GM23338 (cell line): Measurements from ENCODE around the gene M1AP. TPM values are rescaled to one million over a fixed set of nuclear protein-coding genes. Genes with fewer than 3 reads are reported as not detected.

Experiments used
- ATAC-seq: fragments of 200-7000 bp; cut with Tn5 transposase; 3 replicates; pipeline ENCODE4 v1.9.1; 2020
- DNase-seq: peaks from one replicate; pipeline ENCODE4 v3.0.0-alpha.2; 2015; ENCODE audit warnings: low spot score
- H2AFZ ChIP-seq: fragments of 200-600 bp; sonication (generic); 2 replicates; pipeline ENCODE4 v1.8.0; 2016; ENCODE audit warnings: antibody characterized with exemption, mild to moderate bottlenecking, moderate library complexity
- H3F3A ChIP-seq: fragments of 200-600 bp; sonication (generic); replicated peaks from 2 replicates; pipeline ENCODE4 v1.8.0; 2017; ENCODE audit warnings: antibody characterized with exemption, mixed run types, low read depth
- H3K27ac ChIP-seq: fragments of 200-600 bp; sonication (generic); 2 replicates; pipeline ENCODE4 v1.6.1; 2016; ENCODE audit warnings: low read depth
- H3K27me3 ChIP-seq: fragments of 200-600 bp; sonication (generic); 2 replicates; pipeline ENCODE4 v1.8.0; 2016; ENCODE audit warnings: mild to moderate bottlenecking, mixed run types, moderate library complexity; ENCODE audit not compliant: insufficient read depth
- H3K36me3 ChIP-seq: fragments of 200-600 bp; sonication (generic); 2 replicates; pipeline ENCODE4 v1.8.0; 2016; ENCODE audit warnings: mild to moderate bottlenecking; ENCODE audit not compliant: insufficient read depth
- H3K4me1 ChIP-seq: fragments of 200-600 bp; sonication (generic); 2 replicates; pipeline ENCODE4 v1.8.0; 2016; ENCODE audit warnings: mild to moderate bottlenecking, moderate library complexity; ENCODE audit not compliant: insufficient read depth
- H3K4me2 ChIP-seq: fragments of 200-600 bp; sonication (generic); 2 replicates; pipeline ENCODE4 v1.7.1; 2017; ENCODE audit warnings: mixed run types
- H3K4me3 ChIP-seq: fragments of 200-600 bp; sonication (generic); 2 replicates; pipeline ENCODE4 v1.6.1; 2016; ENCODE audit warnings: mixed run types
- H3K79me2 ChIP-seq: fragments of 200-600 bp; sonication (generic); replicated peaks from 2 replicates; pipeline ENCODE4 v1.8.0; 2017; ENCODE audit warnings: mild to moderate bottlenecking; ENCODE audit not compliant: insufficient read depth
- H3K9me2 ChIP-seq: fragments of 200-600 bp; sonication (generic); 2 replicates; pipeline ENCODE4 v1.8.0; 2017; ENCODE audit not compliant: insufficient read depth
- H4K20me1 ChIP-seq: fragments of 200-600 bp; sonication (generic); replicated peaks from 2 replicates; pipeline ENCODE4 v1.8.0; 2017; ENCODE audit warnings: mild to moderate bottlenecking; ENCODE audit not compliant: insufficient read depth
- H3K27ac Mint-ChIP-seq: 2 replicates; pipeline ENCODE4 v1.8.0; 2020; ENCODE audit warnings: inconsistent platforms, mild to moderate bottlenecking, moderate library complexity, mixed read lengths
- H3K27me3 Mint-ChIP-seq: 3 replicates; pipeline ENCODE4 v1.8.0; 2022; ENCODE audit warnings: low read depth, mild to moderate bottlenecking, moderate library complexity, mixed read lengths, inconsistent platforms; ENCODE audit not compliant: insufficient read depth, poor library complexity
- H3K36me3 Mint-ChIP-seq: 3 replicates; pipeline ENCODE4 v1.8.0; 2021; ENCODE audit warnings: low read depth, mild to moderate bottlenecking, inconsistent platforms, moderate library complexity, mixed read lengths
- H3K4me1 Mint-ChIP-seq: 3 replicates; pipeline ENCODE4 v1.8.0; 2020; ENCODE audit warnings: mild to moderate bottlenecking, inconsistent platforms, mixed read lengths
- H3K4me3 Mint-ChIP-seq: 3 replicates; pipeline ENCODE4 v1.8.0; 2021; ENCODE audit warnings: moderate library complexity, mild to moderate bottlenecking, inconsistent platforms, mixed read lengths
- H3K9me3 Mint-ChIP-seq: 3 replicates; pipeline ENCODE4 v1.8.0; 2020; ENCODE audit warnings: moderate library complexity, mild to moderate bottlenecking, inconsistent platforms, mixed read lengths
- CREB1 ChIP-seq: fragments of 250-450 bp; sonication (Bioruptor Pico); IDR thresholded peaks from 2 replicates; pipeline ENCODE4 v1.5.0; 2020; ENCODE audit warnings: low read depth, mild to moderate bottlenecking, moderate library complexity
- JUNB ChIP-seq: IDR thresholded peaks from one replicate; pipeline ENCODE4 v1.6.1; 2016; ENCODE audit warnings: antibody characterized with exemption; ENCODE audit not compliant: unreplicated experiment
- STAT1 ChIP-seq: IDR thresholded peaks from one replicate; pipeline ENCODE4 v1.6.1; 2016; ENCODE audit warnings: antibody characterized with exemption; ENCODE audit not compliant: unreplicated experiment
- ZNF331 ChIP-seq: fragments of 250-450 bp; sonication (Bioruptor Pico); IDR thresholded peaks from 2 replicates; pipeline ENCODE4 v1.5.0; 2020; ENCODE audit warnings: low read depth, mild to moderate bottlenecking, moderate library complexity
- polyA plus RNA-seq: library from polyadenylated mRNA; unstranded; fragments of >200 nt; fragmentation: Nextera tagmentation; extraction: Ambion mirVana; gene quantifications from 2 replicates; pipeline ENCODE4 v1.2.1, GENCODE V29; 2016
- total RNA-seq: library from RNA; depleted of rRNA; stranded (reverse); fragments of >200 nt; shearing (Covaris generic); gene quantifications from 2 replicates; pipeline ENCODE4 v1.2.3, GENCODE V29; 2014
- TF ChIP-seq, protein P1 (sequence below), 2 experiments: fragments of 200-600 bp in 1 of 2; sonication (generic) in 1 of 2; conservative IDR thresholded peaks; 2 replicates each; pipeline versions ENCODE4 v1.5.1 to v1.6.1; 2016 to 2017; ENCODE audit warnings: antibody characterized with exemption in 2 of 2, low read depth in 2 of 2, mild to moderate bottlenecking in 2 of 2, moderate library complexity in 1 of 2
- TF ChIP-seq, protein P2 (sequence below): IDR thresholded peaks from 2 replicates; pipeline ENCODE4 v1.6.1; 2016; ENCODE audit warnings: antibody characterized with exemption
- TF ChIP-seq, protein P3 (sequence below): fragments of 250-450 bp; sonication (Bioruptor Pico); IDR thresholded peaks from 2 replicates; pipeline ENCODE4 v1.5.0; 2020; ENCODE audit warnings: mild to moderate bottlenecking, moderate library complexity

The M1AP gene
- total and polyA plus RNA-seq, 2 experiments from 2014 or later = 5.1 to 12.1 TPM

DNA sequence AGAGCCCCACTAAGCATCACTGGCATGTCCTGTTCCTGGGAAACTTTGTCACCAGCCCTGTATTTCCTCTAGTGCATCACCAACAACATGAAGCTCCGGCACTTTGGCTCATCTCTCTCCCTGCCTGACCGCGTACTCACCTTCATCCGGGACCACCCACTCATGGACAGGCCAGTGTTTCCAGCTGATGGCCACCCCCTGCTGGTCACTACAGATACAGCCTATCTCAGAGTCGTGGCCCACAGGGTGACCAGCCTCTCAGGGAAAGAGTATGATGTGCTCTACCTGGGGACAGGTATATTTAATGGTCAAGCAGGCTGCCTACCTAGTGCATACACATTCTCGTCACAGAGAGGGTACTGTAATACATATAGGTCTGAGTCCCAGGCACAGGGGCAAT is 27.0 kb upstream of the M1AP start:
- Histone ChIP-seq H3K27me3 (no peaks in the 10 kb centered on the region), H3K27ac (no peak overlapping the region), H3K79me2 (no peaks in the 10 kb centered on the region), H3K4me1 (no peaks in the 10 kb centered on the region), H3F3A (no peaks in the 10 kb centered on the region), H3K4me2 (no peak overlapping the region), H3K9me2 (no peaks in the 10 kb centered on the region), H3K4me3 (no peak overlapping the region), H2AFZ (no peak overlapping the region), H4K20me1 (no peaks in the 10 kb centered on the region), H3K36me3 (no peaks in the 10 kb centered on the region)
- Mint-ChIP-seq H3K36me3 (no peaks in the 10 kb centered on the region; the same call in 2 of the 3 replicates), H3K27ac (no peak overlapping the region), H3K4me1 (no peaks in the 10 kb centered on the region), H3K4me3 (no peak overlapping the region), H3K27me3 (peaks cover 2% of the 10 kb centered on the region), H3K9me3 (no peaks in the 10 kb centered on the region)
- TF ChIP-seq, protein P1, sequence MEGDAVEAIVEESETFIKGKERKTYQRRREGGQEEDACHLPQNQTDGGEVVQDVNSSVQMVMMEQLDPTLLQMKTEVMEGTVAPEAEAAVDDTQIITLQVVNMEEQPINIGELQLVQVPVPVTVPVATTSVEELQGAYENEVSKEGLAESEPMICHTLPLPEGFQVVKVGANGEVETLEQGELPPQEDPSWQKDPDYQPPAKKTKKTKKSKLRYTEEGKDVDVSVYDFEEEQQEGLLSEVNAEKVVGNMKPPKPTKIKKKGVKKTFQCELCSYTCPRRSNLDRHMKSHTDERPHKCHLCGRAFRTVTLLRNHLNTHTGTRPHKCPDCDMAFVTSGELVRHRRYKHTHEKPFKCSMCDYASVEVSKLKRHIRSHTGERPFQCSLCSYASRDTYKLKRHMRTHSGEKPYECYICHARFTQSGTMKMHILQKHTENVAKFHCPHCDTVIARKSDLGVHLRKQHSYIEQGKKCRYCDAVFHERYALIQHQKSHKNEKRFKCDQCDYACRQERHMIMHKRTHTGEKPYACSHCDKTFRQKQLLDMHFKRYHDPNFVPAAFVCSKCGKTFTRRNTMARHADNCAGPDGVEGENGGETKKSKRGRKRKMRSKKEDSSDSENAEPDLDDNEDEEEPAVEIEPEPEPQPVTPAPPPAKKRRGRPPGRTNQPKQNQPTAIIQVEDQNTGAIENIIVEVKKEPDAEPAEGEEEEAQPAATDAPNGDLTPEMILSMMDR (conservative IDR thresholded peaks at IDR 0.05; ENCODE audit: low read depth in 2 of 2) = peak; percentile 37 to 61; a peak in 3 of 4 replicates
- TF ChIP-seq STAT1 = no peak
- DNase-seq (peak; percentile 46), ATAC-seq (peak; percentile 54)

DNA sequence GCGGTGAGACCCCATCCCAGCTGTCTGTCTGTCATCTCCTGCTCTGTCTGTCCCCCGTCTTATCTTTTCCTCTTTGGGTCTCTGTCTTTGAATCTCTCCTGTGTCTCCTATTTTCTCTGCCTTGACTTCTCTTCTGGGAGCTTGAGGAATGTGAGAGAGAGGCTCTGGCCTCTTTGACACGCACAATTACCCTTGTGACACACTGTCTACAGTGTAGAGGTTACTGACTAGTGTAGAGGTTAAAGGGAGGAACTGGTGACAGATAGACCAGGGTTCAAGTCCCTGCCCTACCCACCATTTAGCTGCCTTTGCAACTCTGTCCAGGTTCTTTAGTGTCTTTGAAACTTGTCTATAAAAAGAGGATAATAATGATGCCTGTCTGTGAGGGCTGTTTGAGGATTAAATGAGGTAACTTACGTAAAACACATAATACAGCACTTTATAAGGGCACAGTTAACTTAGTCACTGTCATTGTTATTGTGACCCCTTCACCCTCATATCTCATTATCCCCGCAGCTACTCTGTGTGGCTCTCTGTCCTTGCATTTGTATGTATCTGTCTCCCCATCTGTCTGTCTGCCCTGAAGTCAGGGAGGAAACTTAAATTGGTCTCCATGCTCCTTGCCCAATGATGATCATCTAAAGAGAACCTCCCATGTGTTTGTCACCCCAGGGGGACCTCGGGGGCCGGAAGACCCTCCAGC is 25.8 kb upstream of the M1AP start:
- Histone ChIP-seq H4K20me1 (no peaks in the 10 kb centered on the region), H2AFZ (no peak overlapping the region), H3K4me1 (no peaks in the 10 kb centered on the region), H3K9me2 (no peaks in the 10 kb centered on the region), H3K4me3 (no peak overlapping the region), H3K4me2 (no peak overlapping the region), H3K27ac (no peak overlapping the region), H3K36me3 (no peaks in the 10 kb centered on the region), H3F3A (no peaks in the 10 kb centered on the region), H3K79me2 (no peaks in the 10 kb centered on the region), H3K27me3 (no peaks in the 10 kb centered on the region)
- ATAC-seq = no peak
- peaks cover 2% of the 10 kb centered on the region for H3K27me3 Mint-ChIP-seq
- H3K27ac Mint-ChIP-seq = no peak overlapping the region
- no peak overlapping the region for H3K4me3 Mint-ChIP-seq
- H3K4me1 Mint-ChIP-seq = no peaks in the 10 kb centered on the region
- H3K9me3 Mint-ChIP-seq = no peaks in the 10 kb centered on the region
- TF ChIP-seq JUNB (no peak), ZNF331 (CRISPR knock-in tag) (no peak), CREB1 (CRISPR knock-in tag) (no peak)
- TF ChIP-seq, protein P2, sequence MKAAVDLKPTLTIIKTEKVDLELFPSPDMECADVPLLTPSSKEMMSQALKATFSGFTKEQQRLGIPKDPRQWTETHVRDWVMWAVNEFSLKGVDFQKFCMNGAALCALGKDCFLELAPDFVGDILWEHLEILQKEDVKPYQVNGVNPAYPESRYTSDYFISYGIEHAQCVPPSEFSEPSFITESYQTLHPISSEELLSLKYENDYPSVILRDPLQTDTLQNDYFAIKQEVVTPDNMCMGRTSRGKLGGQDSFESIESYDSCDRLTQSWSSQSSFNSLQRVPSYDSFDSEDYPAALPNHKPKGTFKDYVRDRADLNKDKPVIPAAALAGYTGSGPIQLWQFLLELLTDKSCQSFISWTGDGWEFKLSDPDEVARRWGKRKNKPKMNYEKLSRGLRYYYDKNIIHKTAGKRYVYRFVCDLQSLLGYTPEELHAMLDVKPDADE = no peak
- H3K36me3 Mint-ChIP-seq = no peaks in the 10 kb centered on the region; the same call in 2 of the 3 replicates
- no peak for DNase-seq

DNA sequence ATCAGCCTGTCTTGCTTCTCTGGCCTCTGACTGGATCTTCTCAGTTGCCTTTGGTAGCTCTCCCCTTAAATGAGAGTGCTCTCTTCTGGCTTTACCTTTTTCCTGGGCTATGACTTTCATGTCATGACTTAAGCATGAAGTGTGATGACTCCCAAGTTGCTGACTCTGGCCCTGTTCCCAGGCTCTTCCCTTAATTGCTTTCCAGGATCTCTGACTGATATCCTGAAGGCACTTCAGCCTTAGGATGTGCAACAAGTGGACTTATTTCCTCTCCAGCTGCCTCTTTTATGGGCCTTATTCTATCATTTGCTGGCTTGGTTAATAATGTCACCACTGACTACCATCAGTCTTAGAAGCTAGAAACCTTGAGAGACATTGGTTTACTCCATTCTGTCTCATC is 23.3 kb upstream of the M1AP start:
- no peak overlapping the region for H3K4me3 ChIP-seq
- H2AFZ ChIP-seq = no peak overlapping the region
- H3F3A ChIP-seq = no peaks in the 10 kb centered on the region
- Mint-ChIP-seq H3K4me3 (no peak overlapping the region), H3K27ac (no peak overlapping the region), H3K27me3 (peaks cover 2% of the 10 kb centered on the region), H3K9me3 (no peaks in the 10 kb centered on the region), H3K36me3 (no peaks in the 10 kb centered on the region; the same call in 2 of the 3 replicates), H3K4me1 (no peaks in the 10 kb centered on the region)
- H3K27ac ChIP-seq = no peak overlapping the region
- DNase-seq = no peak
- no peak overlapping the region for H3K4me2 ChIP-seq
- H3K9me2 ChIP-seq = no peaks in the 10 kb centered on the region
- no peak for ATAC-seq
- H3K27me3 ChIP-seq = no peaks in the 10 kb centered on the region
- H3K36me3 ChIP-seq = no peaks in the 10 kb centered on the region
- H4K20me1 ChIP-seq = no peaks in the 10 kb centered on the region
- no peaks in the 10 kb centered on the region for H3K79me2 ChIP-seq
- H3K4me1 ChIP-seq = no peaks in the 10 kb centered on the region
- TF ChIP-seq, protein P3, sequence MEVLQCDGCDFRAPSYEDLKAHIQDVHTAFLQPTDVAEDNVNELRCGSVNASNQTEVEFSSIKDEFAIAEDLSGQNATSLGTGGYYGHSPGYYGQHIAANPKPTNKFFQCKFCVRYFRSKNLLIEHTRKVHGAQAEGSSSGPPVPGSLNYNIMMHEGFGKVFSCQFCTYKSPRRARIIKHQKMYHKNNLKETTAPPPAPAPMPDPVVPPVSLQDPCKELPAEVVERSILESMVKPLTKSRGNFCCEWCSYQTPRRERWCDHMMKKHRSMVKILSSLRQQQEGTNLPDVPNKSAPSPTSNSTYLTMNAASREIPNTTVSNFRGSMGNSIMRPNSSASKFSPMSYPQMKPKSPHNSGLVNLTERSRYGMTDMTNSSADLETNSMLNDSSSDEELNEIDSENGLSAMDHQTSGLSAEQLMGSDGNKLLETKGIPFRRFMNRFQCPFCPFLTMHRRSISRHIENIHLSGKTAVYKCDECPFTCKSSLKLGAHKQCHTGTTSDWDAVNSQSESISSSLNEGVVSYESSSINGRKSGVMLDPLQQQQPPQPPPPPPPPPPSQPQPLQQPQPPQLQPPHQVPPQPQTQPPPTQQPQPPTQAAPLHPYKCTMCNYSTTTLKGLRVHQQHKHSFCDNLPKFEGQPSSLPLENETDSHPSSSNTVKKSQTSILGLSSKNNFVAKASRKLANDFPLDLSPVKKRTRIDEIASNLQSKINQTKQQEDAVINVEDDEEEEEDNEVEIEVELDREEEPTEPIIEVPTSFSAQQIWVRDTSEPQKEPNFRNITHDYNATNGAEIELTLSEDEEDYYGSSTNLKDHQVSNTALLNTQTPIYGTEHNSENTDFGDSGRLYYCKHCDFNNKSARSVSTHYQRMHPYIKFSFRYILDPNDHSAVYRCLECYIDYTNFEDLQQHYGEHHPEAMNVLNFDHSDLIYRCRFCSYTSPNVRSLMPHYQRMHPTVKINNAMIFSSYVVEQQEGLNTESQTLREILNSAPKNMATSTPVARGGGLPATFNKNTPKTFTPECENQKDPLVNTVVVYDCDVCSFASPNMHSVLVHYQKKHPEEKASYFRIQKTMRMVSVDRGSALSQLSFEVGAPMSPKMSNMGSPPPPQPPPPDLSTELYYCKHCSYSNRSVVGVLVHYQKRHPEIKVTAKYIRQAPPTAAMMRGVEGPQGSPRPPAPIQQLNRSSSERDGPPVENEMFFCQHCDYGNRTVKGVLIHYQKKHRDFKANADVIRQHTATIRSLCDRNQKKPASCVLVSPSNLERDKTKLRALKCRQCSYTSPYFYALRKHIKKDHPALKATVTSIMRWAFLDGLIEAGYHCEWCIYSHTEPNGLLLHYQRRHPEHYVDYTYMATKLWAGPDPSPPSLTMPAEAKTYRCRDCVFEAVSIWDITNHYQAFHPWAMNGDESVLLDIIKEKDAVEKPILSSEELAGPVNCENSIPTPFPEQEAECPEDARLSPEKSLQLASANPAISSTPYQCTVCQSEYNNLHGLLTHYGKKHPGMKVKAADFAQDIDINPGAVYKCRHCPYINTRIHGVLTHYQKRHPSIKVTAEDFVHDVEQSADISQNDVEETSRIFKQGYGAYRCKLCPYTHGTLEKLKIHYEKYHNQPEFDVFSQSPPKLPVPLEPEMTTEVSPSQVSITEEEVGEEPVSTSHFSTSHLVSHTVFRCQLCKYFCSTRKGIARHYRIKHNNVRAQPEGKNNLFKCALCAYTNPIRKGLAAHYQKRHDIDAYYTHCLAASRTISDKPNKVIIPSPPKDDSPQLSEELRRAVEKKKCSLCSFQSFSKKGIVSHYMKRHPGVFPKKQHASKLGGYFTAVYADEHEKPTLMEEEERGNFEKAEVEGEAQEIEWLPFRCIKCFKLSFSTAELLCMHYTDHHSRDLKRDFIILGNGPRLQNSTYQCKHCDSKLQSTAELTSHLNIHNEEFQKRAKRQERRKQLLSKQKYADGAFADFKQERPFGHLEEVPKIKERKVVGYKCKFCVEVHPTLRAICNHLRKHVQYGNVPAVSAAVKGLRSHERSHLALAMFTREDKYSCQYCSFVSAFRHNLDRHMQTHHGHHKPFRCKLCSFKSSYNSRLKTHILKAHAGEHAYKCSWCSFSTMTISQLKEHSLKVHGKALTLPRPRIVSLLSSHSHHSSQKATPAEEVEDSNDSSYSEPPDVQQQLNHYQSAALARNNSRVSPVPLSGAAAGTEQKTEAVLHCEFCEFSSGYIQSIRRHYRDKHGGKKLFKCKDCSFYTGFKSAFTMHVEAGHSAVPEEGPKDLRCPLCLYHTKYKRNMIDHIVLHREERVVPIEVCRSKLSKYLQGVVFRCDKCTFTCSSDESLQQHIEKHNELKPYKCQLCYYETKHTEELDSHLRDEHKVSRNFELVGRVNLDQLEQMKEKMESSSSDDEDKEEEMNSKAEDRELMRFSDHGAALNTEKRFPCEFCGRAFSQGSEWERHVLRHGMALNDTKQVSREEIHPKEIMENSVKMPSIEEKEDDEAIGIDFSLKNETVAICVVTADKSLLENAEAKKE = no peak
